Adrenal gland (tissue), 12 donors: ENCODE data around the gene RBM12. TPM values are rescaled to one million over a fixed set of nuclear protein-coding genes. Genes with fewer than 3 reads are reported as not detected.

Source experiments
- DNase-seq, 7 donors: peaks; one replicate each; pipeline ENCODE4 v3.0.0-alpha.2; 2019 to 2020
- H3K27ac ChIP-seq, 5 donors: fragments of 200-600 bp; sonication (generic) in 4 of 5; 1 replicate in 3 of 5; 2 replicates in 2 of 5; pipeline versions ENCODE4 v1.5.1 to v1.8.0; 2016 to 2020; ENCODE audit warnings: mild to moderate bottlenecking in 1 of 5
- H3K27me3 ChIP-seq: fragments of 200-600 bp; 2 replicates; pipeline ENCODE4 v1.8.0; 2021
- H3K36me3 ChIP-seq, 2 donors: fragments of 200-600 bp; replicated peaks in 1 of 2; 1 replicate in 1 of 2; 2 replicates in 1 of 2; pipeline versions ENCODE4 v1.5.1 to v1.8.0; 2018 to 2022
- H3K4me1 ChIP-seq, 2 donors: fragments of 200-600 bp; replicated peaks in 1 of 2; 1 replicate in 1 of 2; 2 replicates in 1 of 2; pipeline versions ENCODE4 v1.5.1 to v1.8.0; 2018 to 2021
- H3K4me3 ChIP-seq, 4 donors: fragments of 200-600 bp; sonication (generic) in 3 of 4; one replicate each; pipeline ENCODE4 v1.5.1; 2016 to 2018
- H3K9me3 ChIP-seq, 3 donors: fragments of 200-600 bp; sonication (generic) in 1 of 3; replicated peaks in 1 of 3; 1 replicate in 2 of 3; 2 replicates in 1 of 3; pipeline versions ENCODE4 v1.5.1 to v1.8.0; 2016 to 2021
- CTCF ChIP-seq, 6 experiments: fragments of 450-650 bp in 4 of 6; fragments of 200-600 bp in 2 of 6; sonication (generic) in 1 of 6; IDR thresholded peaks; 1 replicate in 5 of 6; 2 replicates in 1 of 6; pipeline versions ENCODE4 v1.5.1 to v1.8.0; 2016 to 2021; ENCODE audit warnings: antibody characterized with exemption in 6 of 6, mild to moderate bottlenecking in 2 of 6, moderate library complexity in 1 of 6
- POLR2A ChIP-seq, 2 donors: fragments of 450-650 bp; IDR thresholded peaks; one replicate each; pipeline ENCODE4 v1.6.1; 2017; ENCODE audit warnings: antibody characterized with exemption in 2 of 2, mild to moderate bottlenecking in 2 of 2, moderate library complexity in 1 of 2
- WGBS, 4 donors: extraction: QIAGEN DNeasy Blood & Tissue Kit in 2 of 4; methylation state at CpG; one replicate each; pipeline versions ENCODE4 v1.1.5 to v1.1.7; 2013 to 2017; 5-methylcytosine and 5-hydroxymethylcytosine counted together
- intact Hi-C, 2 donors: fragments of 100-400 bp; cut with DNase I; formaldehyde crosslinking; loops; one replicate each; pipeline versions ENCODE4 v1.14.1 to v1.15.0; 2022 to 2023
- polyA plus RNA-seq, 3 donors: library from polyadenylated mRNA; stranded (reverse); fragments of 200-250 nt in 2 of 3; fragments of 350-450 nt in 1 of 3; fragmentation: Illumina TruSeq in 1 of 3; extraction: RNeasy Lipid Tissue Mini Kit (QIAGEN cat#74804) in 1 of 3; gene quantifications; one replicate each; pipeline ENCODE4 v1.2.3, GENCODE V29; 2013 to 2014
- total RNA-seq, 9 donors: library from RNA; depleted of rRNA in 4 of 9; stranded (reverse); fragments of >200 nt in 4 of 9; fragments of 120-200 nt in 1 of 9; fragmentation: NEBNext Ultra II Directional in 1 of 9; extraction: Animal tissue kit (Norgen Biotek cat#: 25700) in 1 of 9; gene quantifications; one replicate each; pipeline versions ENCODE4 v1.1.0 to v1.2.4, GENCODE V29; 2013 to 2023
- donor health status: healthy with polysubstance abuse.
- donor health status: Bipolar disorder and iron deficiency.
- donor health status: DM: yes; HTN: yes; CAD: no.
- donor health status: DM: no; HTN: no; CAD: no.
- donor health status: DM: no; HTN: no; CAD: no.
- donor health status: DM: yes; HTN: yes; CAD: no.

Gene RBM12
- total and polyA plus RNA-seq, 12 donors, result 7.7 to 98.6 (median 46.5) TPM

GRCh38 chr20:35661053-35661452 is 3.6 kb downstream of the RBM12 start:
- DNase-seq, result no peak
- 80 to 89% (median 85%) methylated on average over 2 of the region's 2 CpGs for WGBS, 4 donors
- intact Hi-C loops, result loop anchor here in 1 of 2 donors (5.0 to 10.0 kb wide), 2 partner anchors 44 to 196 kb away; partner anchors contain the start of gene SPAG4
- H3K27me3 ChIP-seq, result no peaks in the 10 kb centered on the region
- no peaks in the 10 kb centered on the region for H3K9me3 ChIP-seq
- H3K4me3 ChIP-seq, result peak overlapping the region in 1 of 4 donors; percentile 85
- peaks cover 12 to 70% of the 10 kb centered on the region in 2 donors for H3K4me1 ChIP-seq
- no peaks in the 10 kb centered on the region for H3K36me3 ChIP-seq
- TF ChIP-seq POLR2A (IDR thresholded peaks at IDR 0.05) (no peak), CTCF (IDR thresholded peaks at IDR 0.05) (no peak)
- H3K27ac ChIP-seq, result peak overlapping the region in 2 of 5 donors; percentile 36 to 98

GRCh38 chr20:35660122-35660937 is 4.4 kb downstream of the RBM12 start:
- peak in 1 of 7 donors; percentile 34 for DNase-seq
- no peak overlapping the region for H3K4me3 ChIP-seq
- 90 to 97% (median 92%) methylated on average over 10 of the region's 10 CpGs for WGBS, 4 donors

GRCh38 chr20:35657271-35657670 is 7.4 kb downstream of the RBM12 start:
- Histone ChIP-seq H3K9me3 (no peaks in the 10 kb centered on the region), H3K27ac (no peak overlapping the region), H3K27me3 (no peaks in the 10 kb centered on the region), H3K36me3 (peaks cover 0 to 29% of the 10 kb centered on the region in 2 donors), H3K4me1 (peaks cover 12 to 73% of the 10 kb centered on the region in 2 donors), H3K4me3 (no peak overlapping the region)
- no peak for TF ChIP-seq POLR2A (IDR thresholded peaks at IDR 0.05)
- no peak for TF ChIP-seq CTCF (IDR thresholded peaks at IDR 0.05)
- intact Hi-C loops, result no loop called here
- no peak for DNase-seq
- 20 to 42% (median 28%) methylated on average over 1 of the region's 1 CpG for WGBS, 4 donors

More at GRCh38 chr20:35660122-35660937, 4.4 kb downstream of the RBM12 start:
- Histone ChIP-seq H3K27ac (peak overlapping the region in 2 of 5 donors; percentile 9 to 98), H3K4me1 (peaks cover 12 to 76% of the 10 kb centered on the region in 2 donors), H3K9me3 (no peaks in the 10 kb centered on the region), H3K27me3 (no peaks in the 10 kb centered on the region), H3K36me3 (no peaks in the 10 kb centered on the region)
- TF ChIP-seq CTCF (IDR thresholded peaks at IDR 0.05), result no peak
- TF ChIP-seq POLR2A (IDR thresholded peaks at IDR 0.05), result no peak
- intact Hi-C loops, result loop anchor here in 1 of 2 donors (5.0 to 10.0 kb wide), 2 partner anchors 43 to 196 kb away; partner anchors contain the start of gene SPAG4

GRCh38 chr20:35654415-35654814 is 10.3 kb downstream of the RBM12 start:
- Histone ChIP-seq H3K4me1 (peaks cover 0 to 71% of the 10 kb centered on the region in 2 donors), H3K9me3 (no peaks in the 10 kb centered on the region), H3K27ac (no peak overlapping the region), H3K4me3 (no peak overlapping the region), H3K36me3 (peaks cover 0 to 29% of the 10 kb centered on the region in 2 donors), H3K27me3 (no peaks in the 10 kb centered on the region)
- intact Hi-C loops, result no loop called here
- peak in 1 of 7 donors; percentile 38 for DNase-seq
- 92 to 95% (median 95%) methylated on average over 9 of the region's 9 CpGs for WGBS, 4 donors
- TF ChIP-seq CTCF (IDR thresholded peaks at IDR 0.05), result no peak
- no peak for TF ChIP-seq POLR2A (IDR thresholded peaks at IDR 0.05)
